GM18951 (cell line): ENCODE data around the gene GCFC2.

Experiments
- POLR2A ChIP-seq: IDR thresholded peaks from 4 replicates; pipeline ENCODE4 v1.6.1; 2011; ENCODE audit warnings: mild to moderate bottlenecking; ENCODE audit not compliant: insufficient read length, insufficient read depth; ENCODE audit errors: extremely low read depth
- in situ Hi-C: fragments of 300-500 bp; cut with MboI; formaldehyde crosslinking; loops from one replicate; pipeline ENCODE4 v1.12.0; 2022; ENCODE audit warnings: low sequenced_read_pairs, mixed read lengths, inconsistent platforms; ENCODE audit not compliant: unreplicated experiment

The GCFC2 gene

DNA sequence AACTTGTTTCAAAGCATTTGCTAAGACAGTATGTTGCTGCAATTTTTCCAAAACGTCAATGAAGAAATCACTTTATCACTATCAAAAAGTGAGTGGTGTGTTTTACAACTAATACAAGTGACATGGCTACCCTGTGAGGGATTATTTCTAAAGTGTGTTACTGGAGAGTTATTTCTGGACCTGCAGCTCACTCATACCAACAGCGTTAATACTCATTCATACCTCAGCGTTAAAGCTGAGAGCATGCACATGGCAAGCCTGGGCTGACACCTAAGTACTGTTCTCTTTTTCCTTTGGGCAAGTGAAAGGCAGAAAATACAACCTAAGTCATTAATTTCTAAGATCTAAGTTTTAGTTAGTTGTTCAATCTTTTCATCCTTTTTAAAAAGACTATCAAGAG lies 77.1 kb downstream of the GCFC2 start:
- in situ Hi-C loops, result no loop called here
- TF ChIP-seq POLR2A, result no peak

DNA sequence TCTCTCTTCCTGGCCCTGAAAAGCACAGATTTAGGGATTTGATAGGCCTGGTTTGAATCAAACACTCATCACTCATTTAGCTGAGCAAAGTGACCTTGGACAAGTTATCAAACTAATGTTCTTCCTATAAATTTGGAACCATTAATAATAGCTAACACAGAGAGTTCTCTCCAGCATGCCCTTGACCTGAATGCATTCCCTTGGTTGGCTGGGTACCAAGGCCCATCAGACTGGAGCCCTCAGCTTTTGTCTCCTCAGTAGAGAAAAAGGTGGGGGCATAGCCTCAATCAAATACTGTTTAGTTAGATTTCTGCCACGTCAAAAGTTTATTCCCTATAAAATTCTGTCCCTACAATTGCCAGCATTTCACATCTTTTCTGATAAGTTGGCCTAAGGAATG lies 77.9 kb downstream of the GCFC2 start:
- in situ Hi-C loops, result no loop called here

DNA sequence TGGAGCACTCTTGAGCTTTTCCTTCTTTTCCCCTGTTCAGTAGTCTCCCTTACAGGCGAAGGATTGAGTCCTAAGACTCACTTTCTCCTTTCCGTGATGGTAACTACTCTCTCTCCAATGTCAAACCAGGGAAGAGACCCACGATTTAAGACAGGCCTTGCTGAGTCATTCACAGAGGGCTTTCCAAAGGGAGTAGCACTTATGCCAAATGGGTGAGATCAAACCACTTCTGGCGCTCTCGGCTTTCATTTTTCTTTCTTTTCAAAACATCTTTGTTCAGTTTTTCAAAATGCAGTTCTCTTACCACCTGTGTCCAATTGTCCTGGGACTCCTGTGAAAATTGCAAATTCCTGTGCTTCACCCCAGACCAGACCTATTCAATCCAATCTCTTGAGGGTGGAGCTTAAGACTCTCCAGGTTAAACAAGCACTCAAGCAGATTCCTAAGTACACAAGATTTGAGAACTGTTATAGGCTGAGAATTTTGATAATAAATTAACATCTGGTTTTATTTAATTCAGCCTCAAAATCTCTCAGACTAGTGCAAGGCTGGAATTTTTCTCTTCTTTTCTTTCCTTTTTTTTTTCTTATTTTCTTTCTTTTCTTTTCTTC lies 78.5 kb downstream of the GCFC2 start:
- TF ChIP-seq POLR2A, result no peak
- in situ Hi-C loops, result no loop called here

More for the DNA sequence above, 77.9 kb downstream of the GCFC2 start:
- no peak for TF ChIP-seq POLR2A

DNA sequence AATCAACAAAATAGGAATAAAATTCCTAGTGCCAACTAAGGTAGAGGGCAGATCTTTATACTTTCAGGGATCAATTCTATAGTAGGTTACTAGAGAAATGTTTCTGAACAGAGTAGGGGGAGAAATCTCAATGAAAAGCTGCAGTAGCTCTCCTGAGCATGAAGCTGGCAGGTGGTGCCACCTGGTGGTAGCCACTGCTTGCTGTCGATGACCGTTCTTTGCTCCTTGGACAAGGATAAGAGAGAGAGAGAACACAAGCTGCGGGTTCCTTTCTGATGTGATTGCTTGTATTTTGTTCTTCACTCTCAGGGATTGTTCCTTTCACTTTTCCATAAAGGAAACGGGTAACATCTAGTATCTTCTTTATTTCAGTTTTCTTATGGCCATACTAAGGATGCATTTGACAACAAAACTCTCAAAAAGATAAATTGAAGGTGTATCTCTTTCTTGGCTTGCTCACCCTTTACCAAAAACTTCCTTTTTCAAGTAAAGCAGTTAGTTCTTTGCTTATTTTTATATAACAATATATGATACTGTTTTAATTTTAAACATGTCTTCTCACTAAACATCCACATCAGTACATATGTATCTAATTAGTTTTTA lies 82.7 kb downstream of the GCFC2 start:
- in situ Hi-C loops, result no loop called here
- TF ChIP-seq POLR2A, result no peak

DNA sequence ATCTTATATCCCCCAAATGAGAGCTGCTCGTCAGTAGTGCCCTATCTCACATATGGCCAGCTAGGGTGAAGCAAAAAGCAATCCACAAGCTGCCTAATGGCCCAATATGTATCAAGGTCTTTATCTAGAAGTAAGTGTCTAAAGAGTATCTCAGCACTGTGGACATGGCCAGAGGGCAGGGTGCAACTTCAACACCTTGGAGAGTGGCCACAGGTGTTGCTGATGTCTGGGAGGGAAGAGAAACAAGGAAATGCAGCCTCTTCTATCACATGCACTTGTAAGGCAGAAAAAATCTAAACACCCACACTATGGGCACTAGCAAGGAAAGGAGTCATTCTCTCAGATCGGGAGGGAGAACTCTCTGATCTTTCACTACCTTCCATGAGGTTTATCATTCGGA lies 87.8 kb downstream of the GCFC2 start:
- no peak for TF ChIP-seq POLR2A
- in situ Hi-C loops, result loop anchor here (25.0 kb wide), 2 partner anchors 711 to 911 kb away; no protein-coding TSS in a partner anchor

DNA sequence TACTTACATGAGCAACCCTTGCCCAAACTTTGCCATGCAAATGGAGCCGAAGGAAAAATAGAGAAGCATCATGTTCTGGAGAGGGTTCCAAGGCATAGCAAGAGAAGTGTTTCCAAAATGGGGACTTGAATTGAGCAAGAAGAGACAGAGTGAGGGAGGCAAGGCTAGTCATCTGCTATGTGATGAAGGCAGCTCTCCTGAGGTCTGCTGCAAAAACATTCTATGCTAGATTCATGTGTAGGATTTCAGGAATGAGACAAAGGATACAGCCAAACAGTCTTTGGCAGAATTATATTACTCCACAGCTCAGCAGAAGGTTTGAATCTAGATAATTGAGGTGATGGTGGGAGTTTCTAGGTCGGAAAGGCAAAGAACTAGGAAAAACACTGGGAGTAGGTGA lies 88.2 kb downstream of the GCFC2 start:
- TF ChIP-seq POLR2A, result no peak
- in situ Hi-C loops, result loop anchor here (25.0 kb wide), 2 partner anchors 710 to 910 kb away; no protein-coding TSS in a partner anchor

DNA sequence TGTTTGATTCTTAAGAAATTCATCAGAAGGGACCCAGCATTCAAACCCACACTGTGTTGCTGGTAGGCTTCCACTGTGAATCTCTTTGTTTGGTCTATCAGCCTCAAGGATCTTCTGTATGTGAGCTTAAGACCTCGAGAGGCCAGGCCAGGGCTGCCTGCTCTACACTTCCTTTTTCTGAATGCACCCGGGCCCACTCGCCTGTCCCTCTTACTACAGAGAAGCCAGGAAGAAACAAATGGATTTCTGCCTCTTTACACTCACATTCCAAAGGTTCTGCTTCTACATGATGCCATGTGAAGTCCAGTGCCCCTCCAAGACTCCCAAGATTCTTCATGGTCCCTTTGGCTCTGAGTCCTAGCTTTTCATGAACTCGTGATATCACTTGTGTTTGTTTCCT lies 89.5 kb downstream of the GCFC2 start:
- TF ChIP-seq POLR2A, result no peak
- in situ Hi-C loops, result loop anchor here (25.0 kb wide), 2 partner anchors 709 to 909 kb away; no protein-coding TSS in a partner anchor

DNA sequence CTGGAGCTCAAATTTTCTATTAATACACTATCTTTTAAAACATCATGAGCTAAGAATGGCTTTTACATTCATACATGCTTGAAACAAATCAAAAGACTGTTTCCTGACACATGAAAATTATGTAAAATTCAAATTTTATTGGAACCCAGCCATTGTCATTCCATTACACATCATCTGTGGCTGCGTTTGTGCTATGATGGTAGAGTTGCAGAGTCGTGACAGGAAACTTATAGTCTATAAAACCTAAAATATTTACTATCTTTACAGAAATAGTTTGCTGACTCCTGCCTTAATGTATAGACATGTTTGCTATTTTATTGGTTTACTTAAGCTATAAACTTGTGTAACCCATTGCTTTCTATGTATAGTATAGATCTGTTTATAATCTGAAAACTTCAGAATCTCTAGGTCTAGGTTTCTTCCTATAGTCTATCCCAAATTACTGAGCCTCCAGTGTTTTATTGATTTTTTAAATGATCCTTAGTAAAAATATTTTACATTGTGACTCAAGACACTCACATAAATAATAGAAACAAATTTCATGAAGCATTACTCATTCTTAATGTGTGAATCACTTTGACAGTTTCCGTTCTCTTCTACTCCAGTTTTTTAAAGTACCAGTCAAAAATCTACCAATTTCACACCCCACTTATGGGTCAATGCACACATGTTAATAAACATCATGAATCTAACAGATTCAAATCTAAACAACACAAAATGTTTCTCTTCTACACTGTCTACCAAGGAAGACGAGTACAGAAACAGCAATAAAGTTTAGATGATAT lies 90.6 kb downstream of the GCFC2 start:
- TF ChIP-seq POLR2A, result no peak
- in situ Hi-C loops, result loop anchor here (10.0 to 25.0 kb wide), 3 partner anchors 555 to 908 kb away; no protein-coding TSS in a partner anchor

DNA sequence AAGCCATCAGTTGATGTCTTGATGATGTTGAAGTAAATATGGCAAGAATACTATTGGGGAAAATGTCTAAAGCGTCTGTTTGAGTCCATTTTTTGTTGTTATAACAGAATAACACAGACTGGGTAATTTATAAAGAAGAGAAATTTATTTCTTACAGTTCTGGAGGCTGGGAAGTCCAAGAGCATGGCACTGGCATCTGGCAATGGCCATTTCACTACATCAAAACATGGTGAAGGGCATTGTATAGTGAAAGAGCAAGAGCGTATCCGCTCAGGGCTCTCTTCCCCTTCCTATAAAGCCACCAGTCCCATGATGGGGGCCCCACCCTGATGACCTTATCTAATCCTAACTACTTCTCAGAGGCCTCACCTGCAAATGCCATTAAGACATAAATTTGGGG lies 93.8 kb downstream of the GCFC2 start:
- TF ChIP-seq POLR2A, result no peak
- in situ Hi-C loops, result loop anchor here (10.0 to 25.0 kb wide), 3 partner anchors 552 to 905 kb away; no protein-coding TSS in a partner anchor

DNA sequence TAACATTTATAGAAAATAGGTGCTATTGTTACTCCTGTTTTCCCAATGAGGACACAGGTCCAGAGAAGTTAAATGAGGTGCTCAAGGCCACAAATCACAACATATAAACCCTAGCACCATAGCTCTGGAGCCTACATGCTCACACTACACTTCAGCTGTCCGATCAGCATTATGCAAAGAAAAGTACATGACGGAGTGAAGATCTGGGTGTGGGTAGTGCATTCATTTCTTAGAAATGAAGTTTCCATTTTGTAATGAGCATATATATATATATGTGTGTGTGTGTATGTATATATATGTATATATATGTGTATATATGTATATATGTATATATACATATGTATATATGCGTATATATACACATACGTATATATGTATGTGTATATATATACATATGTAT lies 94.3 kb downstream of the GCFC2 start:
- in situ Hi-C loops, result loop anchor here (10.0 to 25.0 kb wide), 3 partner anchors 552 to 904 kb away; no protein-coding TSS in a partner anchor

DNA sequence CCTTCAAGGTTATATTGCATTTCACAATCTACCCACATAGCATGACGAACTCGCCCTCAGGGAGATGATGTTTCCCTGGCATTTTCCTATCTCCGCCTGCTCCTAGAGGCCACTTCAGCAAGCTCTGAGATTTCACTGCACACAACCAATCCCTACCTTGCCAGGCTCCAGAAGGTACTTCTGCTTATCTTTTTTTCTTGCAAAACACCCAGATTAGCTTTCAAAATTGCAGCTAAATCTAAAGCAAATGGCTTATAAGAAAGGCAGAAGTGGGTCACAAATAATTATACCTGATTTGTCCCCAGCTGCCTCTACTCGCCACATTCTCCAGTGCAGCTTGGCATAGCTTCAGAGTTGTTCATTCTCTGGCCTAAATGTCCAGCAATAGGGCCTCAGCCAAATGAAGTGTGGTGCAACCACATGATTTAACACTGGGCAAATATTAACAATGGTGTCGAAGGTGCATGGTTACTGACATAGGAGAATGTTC lies 96.5 kb downstream of the GCFC2 start:
- in situ Hi-C loops, result loop anchor here (10.0 to 25.0 kb wide), 3 partner anchors 549 to 902 kb away; no protein-coding TSS in a partner anchor
- no peak for TF ChIP-seq POLR2A

More for the DNA sequence above, 94.3 kb downstream of the GCFC2 start:
- TF ChIP-seq POLR2A, result no peak

DNA sequence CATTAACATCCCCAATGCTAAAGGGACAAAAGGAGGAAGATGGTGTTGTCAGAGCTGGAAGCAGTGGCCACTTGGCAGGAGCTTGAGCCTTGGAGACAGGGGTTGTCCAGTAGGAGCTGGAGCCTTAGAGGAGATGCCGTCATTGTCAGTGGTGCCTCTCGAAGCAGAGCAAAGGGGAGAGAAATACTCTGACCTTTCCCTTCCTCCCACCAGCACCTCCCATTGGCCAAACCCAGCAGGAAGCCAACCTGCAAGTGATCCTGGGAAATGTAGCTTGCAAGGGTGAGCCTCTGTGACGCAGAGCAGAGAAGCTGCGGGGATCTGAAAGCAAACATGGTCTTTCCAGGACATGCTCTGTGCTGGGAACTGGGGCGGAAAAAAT lies 97.9 kb downstream of the GCFC2 start:
- TF ChIP-seq POLR2A, result no peak
- in situ Hi-C loops, result loop anchor here (10.0 to 25.0 kb wide), 3 partner anchors 548 to 901 kb away; no protein-coding TSS in a partner anchor
